ENCODE data around the gene ACAA2.

ACAA2 gene

GRCh38 chr18:49813319-49814146 is at the start of gene ACAA2:
Gene ACAA2, minus strand, starts transcription at chr18:49813533. Its CDS starts 49 bp downstream, at chr18:49813484.
- Histone ChIP-seq H3K36me3 (ENCODE audit: insufficient read depth, low read length) (no peaks in the 10 kb centered on the region), H3K27ac (ENCODE audit: low read length) (no peak within 1 kb of the TSS), H3K4me1 (ENCODE audit: insufficient read depth, low read length) (no peaks in the 10 kb centered on the region), H3K79me2 (ENCODE audit: insufficient read depth, low read length) (no peaks in the 10 kb centered on the region), H3K9me3 (ENCODE audit: insufficient read depth, low read length, severe bottlenecking) (no peaks in the 10 kb centered on the region), H3K4me3 (ENCODE audit: low read depth in 1 of 2, low read length in 2 of 2) (no peak within 1 kb of the TSS), H2AFZ (ENCODE audit: low read depth, low read length) (no peak within 1 kb of the TSS), H3K27me3 (ENCODE audit: insufficient read depth, low read length, poor library complexity) (no peaks in the 10 kb centered on the region), H3K9ac (ENCODE audit: low read depth, low read length) (no peak within 1 kb of the TSS), H4K20me1 (ENCODE audit: insufficient read depth, low read length) (no peaks in the 10 kb centered on the region), H3K4me2 (ENCODE audit: insufficient read depth, low read length) (no peak within 1 kb of the TSS)
- DNase-seq, result no peak
- no peak for ATAC-seq (ENCODE audit: insufficient read depth, low read depth)
- no peak for TF ChIP-seq EZH2 (IDR thresholded peaks at IDR 0.05; ENCODE audit: borderline replicate concordance, low read depth, low read length, severe bottlenecking)
- no peak for TF ChIP-seq CTCF (IDR thresholded peaks at IDR 0.05; ENCODE audit: borderline replicate concordance, extremely low read depth, low read length, poor library complexity, severe bottlenecking)

GRCh38 chr18:49862656-49863385 is 49.5 kb upstream of the ACAA2 start:
- Histone ChIP-seq H4K20me1 (ENCODE audit: insufficient read depth, low read length) (no peaks in the 10 kb centered on the region), H2AFZ (ENCODE audit: low read depth, low read length) (no peak overlapping the region), H3K4me1 (ENCODE audit: insufficient read depth, low read length) (no peaks in the 10 kb centered on the region), H3K9ac (ENCODE audit: low read depth, low read length) (no peak overlapping the region), H3K9me3 (ENCODE audit: insufficient read depth, low read length, severe bottlenecking) (no peaks in the 10 kb centered on the region), H3K27me3 (ENCODE audit: insufficient read depth, low read length, poor library complexity) (peaks cover 19% of the 10 kb centered on the region), H3K79me2 (ENCODE audit: insufficient read depth, low read length) (no peaks in the 10 kb centered on the region), H3K4me3 (ENCODE audit: low read depth in 1 of 2, low read length in 2 of 2) (no peak overlapping the region), H3K36me3 (ENCODE audit: insufficient read depth, low read length) (no peaks in the 10 kb centered on the region), H3K27ac (ENCODE audit: low read length) (no peak overlapping the region), H3K4me2 (ENCODE audit: insufficient read depth, low read length) (no peak overlapping the region)
- ATAC-seq (ENCODE audit: insufficient read depth, low read depth), result no peak
- TF ChIP-seq CTCF (IDR thresholded peaks at IDR 0.05; ENCODE audit: borderline replicate concordance, extremely low read depth, low read length, poor library complexity, severe bottlenecking) (no peak), EZH2 (IDR thresholded peaks at IDR 0.05; ENCODE audit: borderline replicate concordance, low read depth, low read length, severe bottlenecking) (no peak)
- DNase-seq, result no peak

GRCh38 chr18:49861659-49862058 is 48.3 kb upstream of the ACAA2 start:
- Histone ChIP-seq H3K27me3 (ENCODE audit: insufficient read depth, low read length, poor library complexity) (peaks cover 19% of the 10 kb centered on the region), H3K9ac (ENCODE audit: low read depth, low read length) (no peak overlapping the region), H3K9me3 (ENCODE audit: insufficient read depth, low read length, severe bottlenecking) (no peaks in the 10 kb centered on the region), H3K36me3 (ENCODE audit: insufficient read depth, low read length) (no peaks in the 10 kb centered on the region), H3K79me2 (ENCODE audit: insufficient read depth, low read length) (no peaks in the 10 kb centered on the region), H3K4me1 (ENCODE audit: insufficient read depth, low read length) (no peaks in the 10 kb centered on the region), H3K27ac (ENCODE audit: low read length) (no peak overlapping the region), H3K4me2 (ENCODE audit: insufficient read depth, low read length) (no peak overlapping the region), H3K4me3 (ENCODE audit: low read depth in 1 of 2, low read length in 2 of 2) (no peak overlapping the region), H2AFZ (ENCODE audit: low read depth, low read length) (no peak overlapping the region), H4K20me1 (ENCODE audit: insufficient read depth, low read length) (no peaks in the 10 kb centered on the region)
- no peak for TF ChIP-seq EZH2 (IDR thresholded peaks at IDR 0.05; ENCODE audit: borderline replicate concordance, low read depth, low read length, severe bottlenecking)
- peak; percentile 60 for TF ChIP-seq CTCF (IDR thresholded peaks at IDR 0.05; ENCODE audit: borderline replicate concordance, extremely low read depth, low read length, poor library complexity, severe bottlenecking)
- no peak for DNase-seq
- ATAC-seq (ENCODE audit: insufficient read depth, low read depth), result no peak
